HL-60 (cell line): Measurements from ENCODE around the gene DPF3.

Experiments
- DNase-seq, 2 experiments: peaks; one replicate each; pipeline ENCODE4 v3.0.0-alpha.2; 2010 to 2020; ENCODE audit warnings: low read depth in 1 of 2, low spot score in 1 of 2
- H3K27ac ChIP-seq: fragments of 250-450 bp; sonication (Bioruptor Pico); replicated peaks from 2 replicates; pipeline ENCODE4 v1.5.1; 2020; ENCODE audit warnings: mild to moderate bottlenecking, moderate library complexity
- H3K27me3 ChIP-seq: fragments of 250-450 bp; sonication (Bioruptor Pico); 2 replicates; pipeline ENCODE4 v1.5.1; 2021; ENCODE audit warnings: mild to moderate bottlenecking, moderate library complexity; ENCODE audit not compliant: insufficient read depth, poor library complexity, severe bottlenecking
- H3K4me3 ChIP-seq: replicated peaks from 2 replicates; pipeline ENCODE4 v1.5.1; 2011; ENCODE audit warnings: mild to moderate bottlenecking, control low read depth, low read length; ENCODE audit not compliant: insufficient read depth
- GABPA ChIP-seq: IDR thresholded peaks from 2 replicates; pipeline ENCODE4 v1.6.1; 2012; ENCODE audit warnings: low read depth
- POLR2AphosphoS5 ChIP-seq: IDR thresholded peaks from 2 replicates; pipeline ENCODE4 v1.6.1; 2012; ENCODE audit warnings: low read depth
- SPI1 ChIP-seq: IDR thresholded peaks from 2 replicates; pipeline ENCODE4 v1.6.1; 2012; ENCODE audit warnings: low read depth, mild to moderate bottlenecking, borderline replicate concordance
- TF ChIP-seq, protein P1 (sequence below): IDR thresholded peaks from 2 replicates; pipeline ENCODE4 v1.6.1; 2012; ENCODE audit warnings: low read depth; ENCODE audit not compliant: insufficient replicate concordance
- TF ChIP-seq, protein P2 (sequence below): IDR thresholded peaks from one replicate; pipeline ENCODE4 v1.5.1; 2011; ENCODE audit warnings: low read length, control low read depth, inconsistent platforms; ENCODE audit not compliant: insufficient read depth

DPF3 gene

GRCh38 chr14:72574715-72575114, 319.2 kb downstream of the DPF3 start:
- Histone ChIP-seq H3K27ac (no peak overlapping the region), H3K27me3 (no peaks in the 10 kb centered on the region), H3K4me3 (no peak overlapping the region)
- TF ChIP-seq POLR2AphosphoS5 (no peak), GABPA (no peak), SPI1 (no peak)
- TF ChIP-seq, protein P1, sequence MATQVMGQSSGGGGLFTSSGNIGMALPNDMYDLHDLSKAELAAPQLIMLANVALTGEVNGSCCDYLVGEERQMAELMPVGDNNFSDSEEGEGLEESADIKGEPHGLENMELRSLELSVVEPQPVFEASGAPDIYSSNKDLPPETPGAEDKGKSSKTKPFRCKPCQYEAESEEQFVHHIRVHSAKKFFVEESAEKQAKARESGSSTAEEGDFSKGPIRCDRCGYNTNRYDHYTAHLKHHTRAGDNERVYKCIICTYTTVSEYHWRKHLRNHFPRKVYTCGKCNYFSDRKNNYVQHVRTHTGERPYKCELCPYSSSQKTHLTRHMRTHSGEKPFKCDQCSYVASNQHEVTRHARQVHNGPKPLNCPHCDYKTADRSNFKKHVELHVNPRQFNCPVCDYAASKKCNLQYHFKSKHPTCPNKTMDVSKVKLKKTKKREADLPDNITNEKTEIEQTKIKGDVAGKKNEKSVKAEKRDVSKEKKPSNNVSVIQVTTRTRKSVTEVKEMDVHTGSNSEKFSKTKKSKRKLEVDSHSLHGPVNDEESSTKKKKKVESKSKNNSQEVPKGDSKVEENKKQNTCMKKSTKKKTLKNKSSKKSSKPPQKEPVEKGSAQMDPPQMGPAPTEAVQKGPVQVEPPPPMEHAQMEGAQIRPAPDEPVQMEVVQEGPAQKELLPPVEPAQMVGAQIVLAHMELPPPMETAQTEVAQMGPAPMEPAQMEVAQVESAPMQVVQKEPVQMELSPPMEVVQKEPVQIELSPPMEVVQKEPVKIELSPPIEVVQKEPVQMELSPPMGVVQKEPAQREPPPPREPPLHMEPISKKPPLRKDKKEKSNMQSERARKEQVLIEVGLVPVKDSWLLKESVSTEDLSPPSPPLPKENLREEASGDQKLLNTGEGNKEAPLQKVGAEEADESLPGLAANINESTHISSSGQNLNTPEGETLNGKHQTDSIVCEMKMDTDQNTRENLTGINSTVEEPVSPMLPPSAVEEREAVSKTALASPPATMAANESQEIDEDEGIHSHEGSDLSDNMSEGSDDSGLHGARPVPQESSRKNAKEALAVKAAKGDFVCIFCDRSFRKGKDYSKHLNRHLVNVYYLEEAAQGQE, result no peak
- TF ChIP-seq, protein P2, sequence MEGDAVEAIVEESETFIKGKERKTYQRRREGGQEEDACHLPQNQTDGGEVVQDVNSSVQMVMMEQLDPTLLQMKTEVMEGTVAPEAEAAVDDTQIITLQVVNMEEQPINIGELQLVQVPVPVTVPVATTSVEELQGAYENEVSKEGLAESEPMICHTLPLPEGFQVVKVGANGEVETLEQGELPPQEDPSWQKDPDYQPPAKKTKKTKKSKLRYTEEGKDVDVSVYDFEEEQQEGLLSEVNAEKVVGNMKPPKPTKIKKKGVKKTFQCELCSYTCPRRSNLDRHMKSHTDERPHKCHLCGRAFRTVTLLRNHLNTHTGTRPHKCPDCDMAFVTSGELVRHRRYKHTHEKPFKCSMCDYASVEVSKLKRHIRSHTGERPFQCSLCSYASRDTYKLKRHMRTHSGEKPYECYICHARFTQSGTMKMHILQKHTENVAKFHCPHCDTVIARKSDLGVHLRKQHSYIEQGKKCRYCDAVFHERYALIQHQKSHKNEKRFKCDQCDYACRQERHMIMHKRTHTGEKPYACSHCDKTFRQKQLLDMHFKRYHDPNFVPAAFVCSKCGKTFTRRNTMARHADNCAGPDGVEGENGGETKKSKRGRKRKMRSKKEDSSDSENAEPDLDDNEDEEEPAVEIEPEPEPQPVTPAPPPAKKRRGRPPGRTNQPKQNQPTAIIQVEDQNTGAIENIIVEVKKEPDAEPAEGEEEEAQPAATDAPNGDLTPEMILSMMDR, result no peak
- no peak for DNase-seq

DNA sequence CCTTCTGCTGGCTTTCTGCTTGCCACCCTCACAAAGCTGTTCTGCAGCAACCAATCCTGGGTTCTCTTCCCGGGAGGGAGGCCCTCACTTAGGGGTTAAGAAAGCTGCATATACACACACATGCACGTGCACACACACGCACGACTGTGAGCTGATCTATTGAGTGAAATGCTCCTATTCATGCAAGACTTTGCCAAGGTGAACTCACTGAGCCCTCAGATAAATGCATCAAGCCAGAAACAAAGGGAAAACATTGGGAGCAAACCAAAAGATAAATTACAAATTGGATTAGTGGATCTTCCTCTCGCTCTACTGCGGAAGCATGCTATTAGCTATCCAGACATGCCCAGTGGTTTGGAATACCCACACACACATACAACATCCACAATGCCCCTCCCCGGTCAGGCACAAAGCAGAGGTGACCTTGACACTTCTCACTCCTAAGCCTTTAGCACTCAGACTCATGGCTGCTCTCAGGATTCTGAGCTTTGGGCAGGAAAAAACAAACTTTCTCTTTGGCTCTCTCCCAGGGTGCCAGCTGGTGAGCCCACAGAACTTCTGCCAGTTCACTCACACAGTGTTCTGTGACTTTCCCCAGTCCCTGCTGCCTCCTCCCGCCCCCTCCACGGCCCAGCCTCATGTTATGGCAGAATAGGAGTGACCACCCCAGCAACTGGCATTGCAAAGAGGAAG, 320.0 kb downstream of the DPF3 start:
- Histone ChIP-seq H3K27me3 (no peaks in the 10 kb centered on the region), H3K27ac (no peak overlapping the region), H3K4me3 (no peak overlapping the region)
- no peak for DNase-seq
- TF ChIP-seq, protein P1, result no peak
